Brain pericyte (primary cell): Measurements from ENCODE around the gene CNST.

Experiments
- DNase-seq: peaks from one replicate; pipeline ENCODE4 v3.0.0-alpha.2; 2012; ENCODE audit warnings: low read depth, low spot score

Gene CNST, protein sequence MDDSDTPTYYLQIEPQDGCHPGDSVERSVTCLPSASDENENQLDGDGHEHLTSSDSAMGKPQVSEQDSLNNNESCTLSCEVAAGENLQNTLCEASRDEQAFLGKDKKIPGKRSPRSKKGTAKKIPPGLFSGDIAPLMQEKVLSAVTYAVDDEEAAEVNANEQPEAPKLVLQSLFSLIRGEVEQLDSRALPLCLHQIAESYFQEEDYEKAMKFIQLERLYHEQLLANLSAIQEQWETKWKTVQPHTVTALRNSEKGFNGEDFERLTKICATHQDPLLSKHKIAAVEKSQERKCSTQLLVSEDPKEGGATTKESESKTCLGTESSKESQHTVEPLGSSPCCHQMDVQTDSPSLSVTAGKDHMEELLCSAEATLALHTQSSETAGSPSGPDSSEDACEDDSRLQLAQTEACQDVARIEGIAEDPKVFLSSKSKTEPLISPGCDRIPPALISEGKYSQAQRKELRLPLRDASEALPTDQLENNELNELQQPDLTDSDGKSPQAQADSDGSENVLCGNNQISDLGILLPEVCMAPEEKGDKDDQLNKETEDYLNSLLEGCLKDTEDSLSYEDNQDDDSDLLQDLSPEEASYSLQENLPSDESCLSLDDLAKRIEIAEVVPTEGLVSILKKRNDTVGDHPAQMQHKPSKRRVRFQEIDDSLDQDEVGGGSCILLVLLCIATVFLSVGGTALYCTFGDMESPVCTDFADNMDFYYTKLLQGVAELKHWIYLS

DNA sequence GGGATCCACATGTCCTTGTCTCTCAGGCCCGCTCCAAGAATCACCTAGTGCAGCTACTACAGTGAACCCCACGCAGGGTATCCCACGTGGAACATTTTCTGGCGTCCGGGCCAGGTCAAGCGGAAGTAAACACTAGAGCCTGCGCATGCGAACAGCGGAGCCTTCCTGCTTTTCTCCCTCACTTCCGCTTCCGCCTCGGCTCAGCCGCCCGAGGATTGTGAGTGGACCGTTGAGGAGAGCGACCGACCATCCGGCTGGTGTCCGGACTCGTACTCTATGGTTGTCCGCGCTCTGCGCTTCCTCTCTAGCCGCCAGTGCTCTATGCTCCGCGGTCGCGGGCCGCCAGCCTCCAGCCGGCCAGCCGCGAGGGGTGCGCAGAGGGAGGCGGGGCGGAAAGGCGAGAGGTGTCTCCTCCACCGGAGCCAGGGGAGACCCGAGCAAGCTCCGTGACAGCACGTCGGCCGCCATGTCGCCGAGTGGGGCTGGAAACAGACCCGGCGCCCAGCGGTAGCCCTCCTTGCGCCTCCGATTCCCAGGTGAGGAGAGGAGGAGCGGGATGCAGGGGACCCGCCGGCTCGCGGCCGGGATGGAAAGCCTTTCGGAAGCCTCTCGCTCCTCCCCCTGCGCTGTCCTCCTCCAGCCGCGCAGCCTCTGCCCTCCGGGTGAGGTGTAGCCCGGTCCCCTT is at the start of gene CNST, which contains the start of gene TFB2M:
CNST (plus strand) TSS at position 329 of the 685 bp plus-strand sequence. CDS start 25,107 bp downstream, outside the sequence.
TFB2M (minus strand) TSS at position 134 of the 685 bp plus-strand sequence; CDS start at position 11, 123 bp downstream.
- DNase-seq: peak; percentile 93

- DNase-seq: no peak
These were observed 48.9 kb upstream of the CNST start for GRCh38 chr1:246517391-246517790.

- no peak for DNase-seq
These were observed 47.6 kb upstream of the CNST start for GRCh38 chr1:246518456-246519205.

DNA sequence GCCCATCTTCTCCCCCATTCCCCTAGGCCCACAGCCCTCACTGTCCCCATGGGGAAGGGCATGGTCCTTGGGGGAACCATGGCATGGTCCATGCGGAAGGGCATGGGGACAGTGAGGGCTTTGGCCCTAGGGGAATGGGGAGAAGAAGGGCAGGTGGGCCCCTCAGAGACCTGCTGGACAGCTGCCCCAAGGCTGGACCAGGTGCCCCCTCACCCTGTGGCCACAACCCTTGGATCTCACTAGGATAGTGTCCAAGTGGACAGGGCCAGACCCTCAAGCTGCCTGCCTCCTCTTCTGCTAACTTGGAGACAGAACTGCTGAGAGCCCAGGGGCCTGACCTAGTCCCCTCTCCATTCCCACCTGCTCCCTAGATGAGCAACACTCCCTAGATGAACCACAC is 46.7 kb upstream of the CNST start:
- no peak for DNase-seq

GRCh38 chr1:246526380-246526779 is 39.9 kb upstream of the CNST start:
- DNase-seq: no peak

DNA sequence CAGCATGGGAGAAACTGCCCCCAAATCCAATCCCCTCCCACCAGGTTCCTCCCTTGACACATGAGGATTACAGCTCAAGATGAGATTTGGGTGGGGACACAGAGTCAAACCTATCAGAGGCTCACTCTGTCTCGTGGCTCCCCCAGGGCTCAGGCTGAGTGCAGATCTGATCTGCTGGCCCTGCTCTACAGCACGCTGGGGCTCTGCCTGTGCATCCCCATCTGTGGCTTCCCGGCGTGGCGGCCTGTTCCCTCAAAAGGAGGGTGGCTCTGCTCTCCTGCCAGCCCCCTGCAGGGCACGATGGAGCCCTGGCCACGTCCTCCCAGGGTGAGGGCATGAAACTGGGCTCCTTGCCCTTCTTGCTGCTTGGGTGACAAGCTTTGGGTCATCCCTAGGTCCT is 39.3 kb upstream of the CNST start:
- DNase-seq: no peak

DNA sequence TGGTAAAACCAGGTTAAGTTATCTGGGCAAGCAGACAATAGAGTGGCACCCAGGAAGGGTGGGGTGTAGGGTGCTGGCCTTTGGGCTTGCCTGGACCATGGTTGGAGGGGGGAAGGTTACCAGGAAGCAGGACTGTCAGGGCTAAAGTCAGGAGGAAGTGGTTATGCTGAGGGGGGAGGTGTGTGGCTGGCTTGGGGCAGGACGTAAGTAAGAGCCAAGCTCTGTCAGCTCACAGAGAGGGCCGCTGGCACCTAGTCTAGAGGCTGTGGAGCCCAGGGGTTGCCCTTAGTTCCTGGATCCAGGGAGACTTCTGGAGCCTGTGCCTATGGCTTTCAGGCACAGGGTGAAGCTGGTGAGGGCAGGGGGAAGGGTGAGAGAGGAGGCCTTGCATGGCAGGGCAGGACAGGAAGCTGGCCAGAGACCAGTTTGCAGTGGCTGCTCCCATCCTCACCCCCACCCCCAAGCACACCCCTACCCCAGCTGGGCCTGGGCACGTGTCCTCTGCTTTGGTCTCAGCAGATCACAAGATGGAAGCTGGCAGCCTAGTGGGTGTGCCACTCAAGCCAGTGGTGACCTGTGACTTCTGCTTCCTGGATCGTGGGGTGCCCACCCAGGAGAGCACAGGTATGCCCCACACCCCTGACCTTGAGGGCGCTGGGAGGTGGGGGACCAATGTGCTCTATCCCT is 38.7 kb upstream of the CNST start:
- DNase-seq: no peak

DNA sequence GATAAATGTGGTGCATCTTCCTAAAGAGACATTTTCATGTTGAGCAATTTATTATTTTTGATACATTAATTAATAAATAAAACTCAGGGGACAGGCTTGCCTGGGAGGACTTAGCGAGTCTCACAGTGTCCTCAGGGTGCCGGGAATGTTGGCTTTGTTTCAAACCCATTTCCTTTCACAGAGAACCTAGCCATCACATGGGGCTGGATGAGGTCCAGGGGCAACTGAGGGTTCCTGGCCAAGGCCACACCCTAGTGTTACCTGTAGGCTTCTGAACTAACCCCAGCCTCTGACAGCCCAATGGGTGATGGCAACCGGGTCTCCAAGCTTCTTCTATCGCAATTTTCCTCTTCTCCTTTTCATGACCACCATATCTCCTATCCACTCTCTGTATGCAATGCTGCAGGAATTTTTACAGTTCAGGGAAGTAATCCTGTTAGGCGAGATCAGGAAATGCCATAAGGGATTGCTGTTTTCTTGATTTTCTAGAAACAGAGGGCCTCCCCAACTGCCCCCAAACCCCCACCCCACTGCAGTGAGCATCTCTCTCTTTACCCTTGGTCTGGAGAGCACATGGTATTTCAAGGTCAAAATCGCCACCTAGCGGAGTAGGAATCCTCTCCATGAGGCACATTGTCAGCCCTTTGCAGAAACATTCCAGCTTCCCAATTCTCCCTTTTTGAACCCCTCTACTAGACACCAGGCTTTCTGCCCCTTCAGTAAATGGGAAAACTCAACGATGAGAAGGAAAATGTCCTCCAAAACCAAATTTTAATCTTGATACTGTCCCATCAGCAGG is 37.1 kb upstream of the CNST start:
- DNase-seq: no peak

GRCh38 chr1:246530482-246530881 is 35.8 kb upstream of the CNST start:
- DNase-seq: no peak

GRCh38 chr1:246532519-246532918 is 33.7 kb upstream of the CNST start:
- no peak for DNase-seq

DNA sequence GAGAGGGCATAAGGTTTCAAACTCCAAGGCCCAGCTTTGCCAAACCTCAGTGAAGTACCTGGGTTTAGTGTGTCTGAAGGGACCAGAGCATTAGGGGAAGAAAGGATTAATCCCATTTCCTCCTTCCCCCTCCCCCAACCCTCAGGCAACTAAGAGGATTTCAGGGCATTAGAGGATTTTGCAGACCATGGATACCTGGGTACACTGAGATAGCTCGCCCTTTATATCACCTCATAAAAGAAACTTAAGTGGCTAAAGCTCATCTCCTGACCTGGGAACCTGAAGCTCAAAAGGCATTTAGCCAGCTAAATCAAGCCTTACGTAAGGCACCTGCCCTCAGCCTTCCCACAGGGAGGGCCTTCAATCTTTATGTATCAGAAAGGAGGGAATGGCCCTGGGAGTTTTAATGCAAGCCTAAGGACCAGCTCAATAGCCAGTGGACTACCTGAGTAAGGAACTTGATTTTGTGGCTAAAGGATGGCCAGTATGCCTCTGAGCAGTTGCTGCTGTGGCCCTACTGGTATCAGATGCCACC is 32.8 kb upstream of the CNST start:
- no peak for DNase-seq

- no peak for DNase-seq
These were observed 32.1 kb upstream of the CNST start for GRCh38 chr1:246534114-246534513.

- no peak for DNase-seq
These were observed 28.8 kb upstream of the CNST start for GRCh38 chr1:246537441-246537840.

- no peak for DNase-seq
These were observed 28.4 kb upstream of the CNST start for GRCh38 chr1:246537887-246538286.

- DNase-seq: no peak
These were observed 25.3 kb upstream of the CNST start for GRCh38 chr1:246540738-246541491.

DNA sequence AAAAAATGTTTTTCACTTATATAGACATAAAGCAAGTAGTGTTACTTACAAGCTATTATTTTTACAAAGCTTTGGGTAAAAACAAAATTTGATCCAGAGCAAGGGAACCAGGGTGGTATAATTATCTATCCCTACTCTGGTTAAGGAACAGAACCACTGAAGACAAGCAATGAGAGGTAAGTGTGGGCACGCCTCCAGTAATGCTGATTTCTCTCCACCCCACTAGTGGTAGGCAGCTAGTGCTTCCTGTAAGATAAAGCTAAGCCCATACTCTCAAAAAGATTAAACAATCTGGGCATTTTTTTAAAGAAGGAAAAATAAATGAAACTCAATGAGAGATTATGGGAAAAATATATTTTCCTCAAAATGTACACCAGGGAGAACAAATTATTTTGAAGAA is 22.3 kb upstream of the CNST start:
- DNase-seq: no peak

- DNase-seq: no peak
These were observed 16.6 kb upstream of the CNST start for GRCh38 chr1:246549665-246550064.

GRCh38 chr1:246550402-246550801 is 15.9 kb upstream of the CNST start:
- no peak for DNase-seq

DNA sequence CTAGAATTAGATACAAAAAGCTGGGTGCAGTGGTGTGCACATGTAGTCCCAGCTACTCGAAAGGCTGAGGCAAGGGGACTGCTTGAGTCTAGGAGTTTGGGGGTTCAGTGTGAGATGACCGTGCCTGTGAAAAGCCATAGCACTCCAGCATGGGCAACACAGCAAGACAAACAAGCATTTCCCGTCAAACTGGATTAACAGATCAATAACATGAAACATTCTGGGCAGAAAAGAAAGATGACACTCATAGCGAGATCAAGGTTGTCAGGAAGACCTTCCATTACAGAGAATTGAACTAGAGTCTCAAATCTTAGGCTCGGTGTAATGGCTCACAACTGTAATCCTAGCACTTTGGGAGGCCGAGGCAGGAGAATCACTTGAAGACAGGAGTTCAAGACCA is 14.1 kb upstream of the CNST start:
- no peak for DNase-seq
